Muscle layer of duodenum (tissue), 2 donors: Measurements from ENCODE around the gene PTPN14.

ENCODE experiments used
- H3K27ac ChIP-seq: one replicate; pipeline ENCODE4 v1.7.0; 2013; ENCODE audit warnings: mild to moderate bottlenecking, low read length
- H3K27me3 ChIP-seq: one replicate; pipeline ENCODE4 v1.7.0; 2013; ENCODE audit warnings: low read depth, mild to moderate bottlenecking, control low read depth, low read length
- H3K36me3 ChIP-seq, 2 donors: one replicate each; pipeline ENCODE4 v1.7.0; 2013; ENCODE audit warnings: low read length in 2 of 2, control low read depth in 1 of 2, mild to moderate bottlenecking in 1 of 2; ENCODE audit not compliant: insufficient read depth in 2 of 2, control insufficient read depth in 1 of 2
- H3K4me1 ChIP-seq, 2 donors: one replicate each; pipeline ENCODE4 v1.7.0; 2013; ENCODE audit warnings: low read length in 2 of 2, mild to moderate bottlenecking in 2 of 2, control low read depth in 1 of 2, moderate library complexity in 1 of 2; ENCODE audit not compliant: insufficient read depth in 2 of 2, control insufficient read depth in 1 of 2
- H3K4me3 ChIP-seq, 2 donors: one replicate each; pipeline ENCODE4 v1.7.0; 2013; ENCODE audit warnings: low read length in 2 of 2, low read depth in 1 of 2, mild to moderate bottlenecking in 1 of 2
- H3K9me3 ChIP-seq, 2 donors: one replicate each; pipeline ENCODE4 v1.7.0; 2013; ENCODE audit warnings: low read length in 2 of 2, control low read depth in 1 of 2, mild to moderate bottlenecking in 1 of 2; ENCODE audit not compliant: control insufficient read depth in 1 of 2
- donor health status: healthy.

The PTPN14 gene

DNA sequence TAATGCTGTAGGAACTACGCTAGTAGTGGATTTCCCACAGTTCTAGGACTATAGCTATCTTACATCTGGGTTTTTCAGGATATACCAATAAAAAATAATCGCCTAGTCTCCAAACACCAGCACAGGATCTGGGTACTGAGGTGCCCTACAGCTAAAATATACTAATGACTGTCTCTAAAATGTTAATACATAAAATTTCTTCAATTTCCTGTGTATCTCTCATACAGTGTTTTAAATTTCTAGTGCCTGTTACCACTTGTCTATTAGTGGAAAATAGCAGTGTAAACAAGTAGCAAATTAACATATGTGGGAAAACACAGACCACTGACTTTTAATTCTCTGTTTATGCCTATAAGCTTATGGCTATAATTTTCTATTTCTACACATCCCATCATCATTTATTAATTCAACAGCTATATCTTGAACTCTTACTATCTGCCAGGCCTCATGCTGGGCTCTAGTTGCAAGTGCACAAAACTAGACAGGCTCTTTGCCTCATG is 16.1 kb upstream of the PTPN14 start:
- H3K4me3 ChIP-seq = no peak overlapping the region
- no peaks in the 10 kb centered on the region for H3K9me3 ChIP-seq
- no peak overlapping the region for H3K27ac ChIP-seq
- no peaks in the 10 kb centered on the region for H3K27me3 ChIP-seq
- H3K4me1 ChIP-seq = no peaks in the 10 kb centered on the region
- no peaks in the 10 kb centered on the region for H3K36me3 ChIP-seq

DNA sequence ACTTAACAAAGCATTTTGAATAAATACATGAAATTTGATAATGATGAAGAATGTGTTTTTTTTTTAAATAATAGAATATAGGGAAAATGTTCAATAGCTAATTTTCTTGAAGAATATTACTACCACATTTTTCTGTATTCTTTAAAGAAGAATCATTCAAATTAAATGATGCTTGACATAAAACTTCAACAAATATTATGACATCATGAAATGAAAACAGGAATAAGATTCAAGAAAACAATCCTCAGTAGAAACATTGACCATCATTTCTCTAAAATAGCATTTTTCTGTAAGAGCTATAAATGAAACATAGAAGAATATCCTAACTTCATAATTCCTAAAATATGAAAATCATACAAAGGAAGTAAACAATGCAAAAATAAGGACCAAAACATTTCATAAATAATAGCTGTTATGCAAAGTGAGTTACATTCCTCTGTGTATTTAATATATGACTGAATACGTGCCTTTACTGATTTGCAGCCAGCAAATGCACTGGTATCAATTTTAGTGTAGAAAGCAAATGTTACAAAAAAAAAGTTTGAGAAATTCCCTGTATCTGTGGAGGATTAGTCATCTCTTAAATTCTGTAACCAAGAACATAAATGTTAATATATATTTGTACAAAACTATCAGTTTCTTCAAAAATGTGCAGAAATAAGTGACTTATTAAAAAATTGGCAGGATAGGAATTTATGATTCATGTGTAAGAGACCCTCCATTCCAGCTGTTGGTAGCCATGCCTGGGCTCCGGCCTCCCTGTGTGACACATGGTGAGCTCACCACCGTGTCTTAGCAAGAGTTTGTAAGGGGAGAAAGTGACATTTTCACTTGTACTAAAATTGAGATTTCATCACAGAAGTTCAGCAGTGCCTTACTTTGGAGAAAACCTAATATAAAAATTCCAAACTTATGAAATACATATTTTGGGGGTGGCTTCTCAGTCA is 15.0 kb upstream of the PTPN14 start:
- Histone ChIP-seq H3K4me3 (no peak overlapping the region), H3K36me3 (no peaks in the 10 kb centered on the region), H3K27me3 (no peaks in the 10 kb centered on the region), H3K27ac (no peak overlapping the region), H3K9me3 (no peaks in the 10 kb centered on the region), H3K4me1 (no peaks in the 10 kb centered on the region)

DNA sequence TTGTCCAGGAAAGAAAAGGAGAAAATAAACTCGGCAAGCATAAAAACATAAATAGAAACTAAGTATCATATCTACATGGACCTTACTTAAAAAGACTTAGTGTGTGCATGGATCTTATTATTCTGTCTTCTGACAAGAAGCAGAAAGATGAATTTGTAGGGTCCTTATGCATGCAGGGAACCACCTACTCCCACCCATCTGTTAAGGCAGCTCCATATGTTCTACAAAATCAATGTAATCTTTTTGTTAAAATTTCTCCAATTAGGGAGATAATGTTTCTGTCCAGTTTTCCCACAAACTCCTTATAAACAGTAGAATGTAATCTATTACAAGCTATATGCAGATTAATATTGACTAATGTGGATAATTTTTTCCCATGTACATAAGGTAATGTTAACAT is 13.9 kb upstream of the PTPN14 start:
- Histone ChIP-seq H3K27me3 (no peaks in the 10 kb centered on the region), H3K27ac (no peak overlapping the region), H3K4me3 (no peak overlapping the region), H3K9me3 (no peaks in the 10 kb centered on the region), H3K4me1 (no peaks in the 10 kb centered on the region), H3K36me3 (no peaks in the 10 kb centered on the region)

DNA sequence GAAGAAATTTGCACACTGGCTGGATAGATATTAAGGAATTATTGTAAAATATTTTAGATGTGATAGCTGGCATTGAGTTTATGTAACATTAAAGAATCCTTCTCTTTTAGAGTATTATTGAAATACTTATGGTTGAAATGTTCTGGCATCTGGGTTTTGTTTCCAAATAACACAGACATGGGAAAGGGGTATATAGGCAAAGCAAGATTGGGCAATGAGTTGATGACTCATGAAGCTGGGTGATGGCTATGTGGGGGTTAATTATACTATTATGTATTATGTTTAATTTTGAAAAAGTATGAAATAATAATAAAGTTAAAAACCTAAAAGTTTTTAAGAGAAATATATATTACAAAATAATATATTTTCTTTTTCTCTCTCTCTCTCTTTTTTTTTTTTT is 12.5 kb upstream of the PTPN14 start:
- Histone ChIP-seq H3K9me3 (no peaks in the 10 kb centered on the region), H3K4me3 (no peak overlapping the region), H3K36me3 (no peaks in the 10 kb centered on the region), H3K27me3 (no peaks in the 10 kb centered on the region), H3K4me1 (no peaks in the 10 kb centered on the region), H3K27ac (no peak overlapping the region)

DNA sequence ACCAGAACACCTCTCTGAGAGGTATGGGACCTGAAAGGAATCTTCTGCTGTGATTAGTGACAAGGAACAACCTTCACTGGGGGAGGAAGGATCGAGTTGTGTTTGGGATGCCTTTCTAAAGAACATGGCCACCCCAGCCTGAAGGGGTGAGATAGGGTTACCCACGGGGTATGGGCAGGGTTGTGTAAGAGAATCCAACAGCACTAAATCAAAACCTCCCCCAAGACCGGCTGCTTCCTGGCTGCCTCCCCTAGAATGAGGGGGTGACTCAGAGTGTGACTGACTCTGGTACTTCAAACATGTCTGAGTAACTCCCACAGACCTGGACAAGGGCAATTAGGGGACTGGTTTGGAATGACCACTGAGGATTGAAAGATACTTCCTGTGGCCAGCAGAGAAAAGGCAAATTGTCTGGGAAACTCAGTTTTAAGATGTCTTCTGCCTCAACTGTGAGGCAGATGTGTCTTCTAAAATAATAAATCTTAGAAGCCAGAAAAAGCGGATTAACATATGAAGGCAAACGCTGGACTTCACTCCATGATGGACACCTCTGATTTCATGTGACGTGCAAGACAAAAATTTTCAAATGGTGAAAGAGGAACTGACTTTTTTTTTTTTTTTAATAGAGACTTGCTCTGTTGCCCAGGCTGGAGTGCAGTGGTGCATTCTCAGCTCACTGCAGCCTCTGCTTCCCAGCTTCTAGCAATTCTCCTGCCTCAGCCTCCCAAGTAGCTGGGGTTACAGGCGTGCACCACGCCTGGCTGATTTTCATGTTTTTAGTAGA is 6.7 kb upstream of the PTPN14 start:
- Histone ChIP-seq H3K9me3 (no peaks in the 10 kb centered on the region), H3K4me3 (no peak overlapping the region), H3K27ac (no peak overlapping the region), H3K4me1 (no peaks in the 10 kb centered on the region), H3K36me3 (no peaks in the 10 kb centered on the region), H3K27me3 (no peaks in the 10 kb centered on the region)

DNA sequence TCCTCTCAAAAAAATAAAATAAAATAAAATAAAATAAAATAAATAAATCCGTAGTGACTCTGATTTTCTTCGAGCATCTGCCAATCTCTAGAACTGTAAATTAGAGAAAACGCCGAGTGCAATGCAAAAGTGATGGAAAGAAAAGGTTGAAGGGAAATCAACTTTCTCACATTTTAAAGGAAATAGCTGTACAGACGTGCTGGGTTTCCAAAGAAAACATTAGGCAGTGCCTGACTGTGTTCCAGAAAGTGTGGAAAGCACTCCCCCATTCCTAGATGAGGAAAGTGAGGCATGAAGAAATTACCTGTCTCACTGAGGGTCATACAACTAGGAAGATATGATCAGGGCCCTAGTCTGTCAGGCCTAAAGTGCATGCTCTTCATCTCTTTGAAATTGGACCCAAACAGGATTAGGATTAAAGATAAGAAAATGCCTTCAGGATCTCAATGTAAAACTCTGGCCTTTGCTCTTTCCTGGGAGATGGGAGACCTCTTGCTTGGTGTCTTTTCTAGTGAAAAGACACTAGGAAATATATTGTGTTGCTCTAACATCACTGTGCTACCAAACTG is 1.8 kb upstream of the PTPN14 start:
- peaks cover 0 to 6% of the 10 kb centered on the region in 2 donors for H3K36me3 ChIP-seq
- no peaks in the 10 kb centered on the region for H3K27me3 ChIP-seq
- H3K9me3 ChIP-seq = no peaks in the 10 kb centered on the region
- H3K4me3 ChIP-seq = no peak overlapping the region
- H3K4me1 ChIP-seq = peaks cover 6 to 12% of the 10 kb centered on the region in 2 donors
- H3K27ac ChIP-seq = no peak overlapping the region

DNA sequence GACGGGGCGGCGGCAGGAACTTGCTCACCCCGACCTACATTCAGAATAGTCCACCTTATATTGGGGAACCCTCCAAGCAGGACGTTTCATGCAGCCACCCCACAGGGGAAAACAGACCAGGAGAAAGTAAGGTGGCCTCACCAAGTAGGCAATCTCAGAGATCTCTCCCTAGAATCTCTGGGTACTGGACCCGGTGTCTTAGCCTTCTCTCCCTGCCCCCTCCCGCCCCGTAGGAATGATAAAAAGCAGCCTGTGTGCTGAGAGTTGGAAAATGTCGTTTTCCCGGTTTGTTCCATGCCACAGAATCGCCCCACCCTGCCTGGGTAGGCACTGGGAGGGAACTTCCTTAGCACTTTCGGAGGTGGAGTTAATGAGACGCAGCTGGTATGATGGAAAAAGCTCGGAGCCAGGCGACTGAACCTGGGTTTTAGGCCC is 789 bp upstream of the PTPN14 start:
- Histone ChIP-seq H3K27ac (peak overlapping the region; percentile 97), H3K9me3 (no peaks in the 10 kb centered on the region), H3K4me1 (peaks cover 6 to 12% of the 10 kb centered on the region in 2 donors), H3K27me3 (no peaks in the 10 kb centered on the region), H3K4me3 (peak overlapping the region; percentile 83 to 85), H3K36me3 (peaks cover 0 to 6% of the 10 kb centered on the region in 2 donors)

DNA sequence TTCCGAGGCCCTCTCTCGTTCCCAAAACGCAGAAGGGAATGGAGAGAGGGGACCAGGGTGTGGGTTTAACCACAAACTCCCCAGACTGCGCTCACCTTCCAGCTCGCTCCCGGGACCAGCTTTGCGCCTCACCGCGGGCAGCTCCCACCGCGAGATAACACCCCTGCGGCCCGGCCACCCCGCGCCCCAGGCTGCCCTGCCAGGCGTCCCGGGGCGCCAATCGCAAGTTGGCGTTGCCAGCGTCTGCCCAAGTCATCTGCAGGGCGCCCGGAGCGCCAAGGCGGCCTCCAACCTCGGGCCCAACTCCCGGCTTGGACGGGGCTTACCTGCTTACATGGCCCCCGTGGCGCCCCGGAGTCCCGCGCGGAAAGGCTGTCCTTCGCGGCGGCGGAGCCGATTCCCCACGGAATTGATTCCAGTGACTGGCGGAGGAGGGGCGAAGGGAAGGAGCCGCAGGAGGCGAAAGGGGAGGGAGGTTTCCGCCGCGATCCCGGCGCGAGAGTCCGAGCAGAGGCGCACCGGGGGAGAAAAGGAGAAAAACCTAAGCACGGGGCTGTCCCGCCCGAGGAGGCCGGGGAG is 456 bp downstream of the PTPN14 start:
- Histone ChIP-seq H3K36me3 (peaks cover 0 to 6% of the 10 kb centered on the region in 2 donors), H3K27ac (peak overlapping the region; percentile 79), H3K4me1 (peaks cover 6 to 12% of the 10 kb centered on the region in 2 donors), H3K4me3 (peak overlapping the region; percentile 70 to 85), H3K27me3 (no peaks in the 10 kb centered on the region), H3K9me3 (no peaks in the 10 kb centered on the region)

DNA sequence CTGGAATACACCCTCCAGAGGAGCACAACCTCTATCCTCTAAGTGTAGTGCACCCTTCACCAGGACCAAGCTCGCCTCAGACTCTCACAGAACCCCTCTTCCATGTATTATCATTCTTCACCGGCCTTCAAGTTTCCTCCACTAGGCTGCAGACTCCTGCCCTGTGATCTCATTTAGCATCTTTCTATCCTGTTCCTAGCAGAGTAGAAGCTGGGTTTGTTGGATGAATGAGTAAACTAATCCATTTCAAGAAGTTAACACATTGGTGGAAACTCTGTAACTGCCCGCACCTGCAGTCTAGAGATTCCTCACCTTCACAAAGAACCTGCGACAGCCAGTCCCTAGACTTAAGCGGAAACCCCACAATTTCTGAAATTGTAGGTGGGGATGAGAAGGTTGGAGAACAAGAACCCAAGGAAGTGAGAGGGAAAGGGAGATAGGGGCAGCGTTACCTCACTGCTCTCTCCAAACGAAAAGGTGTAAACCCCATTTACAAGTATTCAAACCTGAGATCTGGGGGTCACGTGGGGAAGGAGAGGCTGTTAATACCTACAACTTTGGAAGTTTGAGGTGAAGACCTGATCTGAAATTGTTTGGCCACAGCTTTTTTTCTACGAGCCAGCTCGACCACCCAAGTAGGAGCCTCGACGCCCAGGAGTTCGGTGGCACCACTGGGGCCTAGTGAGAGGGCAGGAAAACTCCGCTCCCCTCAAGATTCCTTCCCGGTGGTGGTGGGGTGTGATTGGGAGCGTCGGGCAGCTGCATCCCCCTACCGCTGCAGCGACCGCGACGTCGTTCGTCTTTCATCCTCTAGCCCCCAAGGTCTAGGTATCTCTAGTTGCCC is 1.2 kb downstream of the PTPN14 start:
- Histone ChIP-seq H3K9me3 (no peaks in the 10 kb centered on the region), H3K4me3 (peak overlapping the region; percentile 70 to 85), H3K4me1 (peaks cover 6 to 12% of the 10 kb centered on the region in 2 donors), H3K27me3 (no peaks in the 10 kb centered on the region), H3K27ac (peak overlapping the region; percentile 79), H3K36me3 (peaks cover 0 to 6% of the 10 kb centered on the region in 2 donors)

DNA sequence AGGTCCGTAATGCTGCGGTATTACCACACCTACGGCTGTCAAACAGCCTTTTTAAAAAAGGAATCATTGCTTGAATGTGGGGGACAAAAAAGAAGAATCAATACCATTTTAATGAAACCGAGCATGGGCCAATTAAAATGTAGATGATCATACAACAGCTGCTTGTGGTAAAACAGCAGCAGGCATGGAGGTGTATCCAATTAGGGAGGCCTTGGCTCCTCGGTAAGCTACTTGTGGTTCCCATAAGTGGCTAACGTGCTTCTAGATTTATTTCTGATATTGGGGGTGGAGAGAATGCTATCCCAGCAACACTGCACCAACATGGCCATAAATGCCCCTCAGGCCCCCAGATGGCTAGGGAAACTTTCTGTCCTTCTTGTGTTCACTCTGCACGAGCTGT is 1.8 kb downstream of the PTPN14 start:
- H3K36me3 ChIP-seq = peaks cover 0 to 6% of the 10 kb centered on the region in 2 donors
- peak overlapping the region; percentile 70 to 85 for H3K4me3 ChIP-seq
- no peaks in the 10 kb centered on the region for H3K27me3 ChIP-seq
- H3K4me1 ChIP-seq = peaks cover 6 to 12% of the 10 kb centered on the region in 2 donors
- no peak overlapping the region for H3K27ac ChIP-seq
- H3K9me3 ChIP-seq = no peaks in the 10 kb centered on the region
